ENCODE data around the gene MAB21L4.

Gene MAB21L4

DNA sequence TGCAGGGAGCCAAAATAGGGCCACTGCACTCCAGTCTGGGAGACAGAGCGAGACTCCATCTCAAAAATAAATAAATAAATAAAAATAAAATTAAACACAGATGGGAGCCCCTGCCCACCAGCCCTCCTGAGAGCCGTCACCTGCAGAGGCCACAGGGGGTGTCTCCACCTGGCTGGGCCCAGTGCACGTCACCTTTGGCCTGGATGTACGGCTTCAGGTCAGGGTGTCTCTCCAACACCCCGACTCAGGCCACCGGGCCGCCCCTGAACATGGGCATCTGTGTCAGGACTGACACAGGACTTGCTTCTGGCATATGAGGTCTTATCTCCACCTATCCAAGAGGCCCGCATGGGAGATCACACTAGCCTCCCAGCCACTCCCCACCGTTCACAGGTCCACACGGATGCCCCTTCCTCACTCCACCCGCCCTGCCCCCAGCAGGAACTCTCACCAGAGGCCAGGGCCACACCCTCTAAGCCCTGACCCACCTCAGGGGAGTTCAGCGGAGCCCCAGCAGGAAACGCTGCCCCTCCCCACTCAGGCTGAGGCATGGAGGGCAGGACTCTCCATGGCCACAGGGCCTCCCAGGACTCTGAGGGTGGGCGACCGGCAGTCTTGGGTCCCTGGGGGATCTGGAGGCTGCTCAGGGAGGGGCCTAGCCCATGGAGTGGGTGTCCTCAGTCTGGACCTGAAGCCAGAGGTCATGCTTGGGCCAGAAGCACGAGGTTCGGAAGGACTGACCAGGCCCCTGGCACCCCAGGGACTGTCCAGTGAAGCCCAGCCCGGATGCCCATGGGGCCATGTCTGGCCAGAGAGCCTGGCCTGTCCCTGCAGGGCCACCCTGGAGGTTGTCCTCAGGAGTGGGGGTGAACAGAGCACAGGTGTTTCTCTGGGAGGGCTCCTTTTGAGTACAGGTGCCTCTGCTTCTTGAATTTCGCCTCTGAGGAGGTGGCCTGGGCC lies 8.5 kb upstream of the MAB21L4 start:
- no peak overlapping the region for H3K4me3 ChIP-seq (ENCODE audit: low read depth, low read length)
- TF ChIP-seq, protein P1, sequence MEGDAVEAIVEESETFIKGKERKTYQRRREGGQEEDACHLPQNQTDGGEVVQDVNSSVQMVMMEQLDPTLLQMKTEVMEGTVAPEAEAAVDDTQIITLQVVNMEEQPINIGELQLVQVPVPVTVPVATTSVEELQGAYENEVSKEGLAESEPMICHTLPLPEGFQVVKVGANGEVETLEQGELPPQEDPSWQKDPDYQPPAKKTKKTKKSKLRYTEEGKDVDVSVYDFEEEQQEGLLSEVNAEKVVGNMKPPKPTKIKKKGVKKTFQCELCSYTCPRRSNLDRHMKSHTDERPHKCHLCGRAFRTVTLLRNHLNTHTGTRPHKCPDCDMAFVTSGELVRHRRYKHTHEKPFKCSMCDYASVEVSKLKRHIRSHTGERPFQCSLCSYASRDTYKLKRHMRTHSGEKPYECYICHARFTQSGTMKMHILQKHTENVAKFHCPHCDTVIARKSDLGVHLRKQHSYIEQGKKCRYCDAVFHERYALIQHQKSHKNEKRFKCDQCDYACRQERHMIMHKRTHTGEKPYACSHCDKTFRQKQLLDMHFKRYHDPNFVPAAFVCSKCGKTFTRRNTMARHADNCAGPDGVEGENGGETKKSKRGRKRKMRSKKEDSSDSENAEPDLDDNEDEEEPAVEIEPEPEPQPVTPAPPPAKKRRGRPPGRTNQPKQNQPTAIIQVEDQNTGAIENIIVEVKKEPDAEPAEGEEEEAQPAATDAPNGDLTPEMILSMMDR (IDR thresholded peaks at IDR 0.05; ENCODE audit: low read depth, low read length) = no peak
- no peak for DNase-seq (ENCODE audit: low read depth, low spot score)
- in situ Hi-C loops (cut with HindIII; ENCODE audit: low sequenced_read_pairs) = no loop called here

DNA sequence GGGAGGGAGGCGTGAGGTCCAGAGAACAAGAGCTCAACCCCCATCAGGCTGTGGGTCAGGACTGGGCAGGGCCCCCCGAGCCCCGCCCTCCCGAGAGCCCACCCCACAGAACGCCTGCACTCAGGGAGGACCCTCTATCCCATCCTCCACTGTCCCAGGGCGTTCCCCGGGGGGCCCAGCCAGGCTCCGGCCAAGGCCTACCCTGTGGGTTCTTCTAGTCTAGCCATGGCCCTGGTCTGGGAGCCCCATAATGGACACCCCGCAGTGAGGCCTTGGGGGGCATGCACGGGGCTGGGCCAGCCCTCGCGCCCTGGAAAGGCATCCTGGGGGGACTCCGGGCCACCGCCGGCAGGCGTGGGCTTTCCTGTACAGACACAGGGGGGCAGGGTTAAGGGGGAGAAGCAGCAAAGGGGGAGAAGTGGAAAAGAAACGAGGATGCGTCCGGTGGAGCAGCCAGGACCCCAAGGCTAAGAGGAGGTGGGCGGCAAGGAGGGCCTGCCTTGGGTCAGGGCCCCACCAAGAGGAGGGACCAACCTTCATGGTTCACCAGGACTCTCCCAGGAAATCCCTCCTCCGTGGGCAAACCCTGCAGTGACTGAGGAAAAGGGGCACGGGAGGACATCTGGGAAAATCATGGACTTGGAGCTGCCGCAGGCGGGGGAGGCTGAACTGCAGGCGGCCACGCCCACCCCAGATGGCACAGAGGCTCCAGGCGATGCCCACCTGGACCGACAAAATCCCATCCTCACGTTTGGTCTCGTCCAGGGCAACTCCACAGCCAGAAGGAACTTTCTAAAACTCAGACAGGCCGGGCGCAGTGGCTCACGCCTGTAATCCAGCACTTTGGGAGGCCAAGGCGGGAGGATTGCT lies 7.5 kb upstream of the MAB21L4 start:
- in situ Hi-C loops (cut with HindIII; ENCODE audit: low sequenced_read_pairs) = no loop called here
- no peak overlapping the region for H3K4me3 ChIP-seq (ENCODE audit: low read depth, low read length)
- DNase-seq (ENCODE audit: low read depth, low spot score) = no peak
- TF ChIP-seq, protein P1 (IDR thresholded peaks at IDR 0.05; ENCODE audit: low read depth, low read length) = no peak

DNA sequence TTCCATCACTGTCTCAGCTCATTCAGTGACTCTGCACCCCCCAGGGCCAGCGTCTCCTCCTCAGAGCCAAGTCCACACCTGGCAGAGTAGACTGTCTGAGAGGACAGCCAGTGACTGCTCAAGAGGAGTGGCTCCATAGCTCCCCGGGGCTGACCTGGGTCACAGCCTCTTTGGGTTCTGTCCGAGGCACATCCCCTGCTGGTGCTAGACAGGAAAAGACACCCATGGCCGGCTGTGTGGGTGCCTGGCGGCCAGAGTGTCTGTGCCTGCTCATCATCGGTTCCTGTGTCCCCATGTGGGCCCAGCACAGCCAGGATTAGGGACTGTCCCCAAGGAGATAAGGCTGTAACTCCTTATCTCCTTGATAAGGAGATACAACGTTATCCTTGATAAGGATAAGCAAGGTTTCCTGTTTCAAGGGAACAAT lies 6.7 kb upstream of the MAB21L4 start:
- H3K4me3 ChIP-seq (ENCODE audit: low read depth, low read length) = no peak overlapping the region
- in situ Hi-C loops (cut with HindIII; ENCODE audit: low sequenced_read_pairs) = no loop called here
- TF ChIP-seq, protein P1 (IDR thresholded peaks at IDR 0.05; ENCODE audit: low read depth, low read length) = no peak
- no peak for DNase-seq (ENCODE audit: low read depth, low spot score)

DNA sequence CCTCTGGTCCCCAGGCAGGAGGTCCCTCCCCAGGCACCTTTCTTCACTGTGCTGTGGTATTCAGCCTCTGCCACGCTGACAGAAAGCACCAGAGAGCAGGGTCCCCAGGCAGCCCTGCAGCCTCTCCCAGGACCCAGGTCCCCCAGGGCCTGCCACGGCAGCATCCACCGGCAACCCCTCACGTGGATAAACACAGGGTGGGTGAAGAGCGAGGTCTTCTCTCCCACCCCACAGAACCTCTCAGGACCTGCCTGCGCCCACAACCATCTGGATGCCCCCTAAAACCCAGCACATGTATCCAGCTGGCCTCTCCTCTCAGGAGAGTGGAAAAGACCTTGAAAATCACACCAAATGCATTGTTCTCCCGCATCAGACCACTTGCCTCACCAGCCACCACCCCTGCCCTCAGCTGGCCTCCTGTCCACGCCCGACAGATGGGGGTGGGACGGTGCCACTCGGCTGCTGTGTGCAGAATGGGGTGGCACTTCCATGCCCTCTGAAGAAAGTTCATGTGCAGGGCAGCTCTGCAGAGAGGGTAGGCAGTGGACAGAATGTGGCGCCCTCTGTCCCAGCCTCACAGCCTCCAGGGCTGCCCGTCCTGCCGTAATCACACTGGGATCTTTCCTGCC lies 6.1 kb upstream of the MAB21L4 start:
- TF ChIP-seq, protein P1 (IDR thresholded peaks at IDR 0.05; ENCODE audit: low read depth, low read length) = no peak
- H3K4me3 ChIP-seq (ENCODE audit: low read depth, low read length) = no peak overlapping the region
- in situ Hi-C loops (cut with HindIII; ENCODE audit: low sequenced_read_pairs) = no loop called here
- no peak for DNase-seq (ENCODE audit: low read depth, low spot score)

DNA sequence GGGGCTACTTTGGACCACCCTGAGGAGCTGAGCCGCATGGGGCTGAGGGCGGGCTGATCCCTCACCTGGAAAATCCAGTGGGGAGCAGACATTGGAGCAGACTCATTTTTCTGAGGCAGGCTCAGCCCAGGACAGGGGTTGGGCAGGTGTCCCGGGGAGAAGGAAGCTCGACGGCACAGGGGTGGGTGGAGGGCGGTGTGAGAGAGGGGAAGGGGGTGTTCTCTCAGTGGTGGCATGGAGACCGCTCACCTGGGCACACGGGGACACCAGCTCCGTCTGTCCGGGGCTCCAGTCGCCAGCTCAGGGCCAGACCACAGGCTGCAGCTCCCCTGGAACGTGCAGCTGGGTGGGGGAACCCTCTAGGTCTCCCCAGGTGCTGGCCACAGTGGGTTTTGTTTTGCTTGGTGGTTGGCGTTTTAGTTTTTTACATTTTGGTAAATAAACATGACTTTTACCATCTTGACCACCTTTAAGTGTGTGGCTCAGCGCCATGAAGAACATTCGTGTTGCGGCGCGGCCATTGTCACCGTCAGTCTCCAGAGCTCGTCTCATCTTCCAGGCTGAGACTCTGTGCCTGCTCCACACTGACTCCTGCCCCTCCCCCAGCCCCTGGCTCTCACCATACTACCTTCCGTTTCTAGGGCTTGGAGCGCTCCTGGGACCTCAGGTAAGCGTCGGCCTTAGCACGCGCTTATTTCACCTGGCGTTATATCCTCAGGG lies 4.3 kb upstream of the MAB21L4 start:
- DNase-seq (ENCODE audit: low read depth, low spot score) = no peak
- TF ChIP-seq, protein P1 (IDR thresholded peaks at IDR 0.05; ENCODE audit: low read depth, low read length) = no peak
- no peak overlapping the region for H3K4me3 ChIP-seq (ENCODE audit: low read depth, low read length)
- in situ Hi-C loops (cut with HindIII; ENCODE audit: low sequenced_read_pairs) = no loop called here

Measured in astrocyte of the spinal cord (primary cell).